GM18511 (cell line): ENCODE data around the gene CLDN9.

ENCODE experiments used
- ATAC-seq: cut with Tn5 transposase; IDR thresholded peaks from one replicate; pipeline ENCODE4 v1.9.1; 2021; ENCODE audit warnings: mild to moderate bottlenecking, moderate library complexity; ENCODE audit not compliant: unreplicated experiment

Gene CLDN9

GRCh38 chr16:3029491-3030221 lies 16.9 kb downstream of the CLDN9 start:
- ATAC-seq: no peak

GRCh38 chr16:3030222-3031212 lies 17.8 kb downstream of the CLDN9 start:
- ATAC-seq: no peak

- no peak for ATAC-seq
Measured at GRCh38 chr16:3032624-3033023, 19.9 kb downstream of the CLDN9 start.

DNA sequence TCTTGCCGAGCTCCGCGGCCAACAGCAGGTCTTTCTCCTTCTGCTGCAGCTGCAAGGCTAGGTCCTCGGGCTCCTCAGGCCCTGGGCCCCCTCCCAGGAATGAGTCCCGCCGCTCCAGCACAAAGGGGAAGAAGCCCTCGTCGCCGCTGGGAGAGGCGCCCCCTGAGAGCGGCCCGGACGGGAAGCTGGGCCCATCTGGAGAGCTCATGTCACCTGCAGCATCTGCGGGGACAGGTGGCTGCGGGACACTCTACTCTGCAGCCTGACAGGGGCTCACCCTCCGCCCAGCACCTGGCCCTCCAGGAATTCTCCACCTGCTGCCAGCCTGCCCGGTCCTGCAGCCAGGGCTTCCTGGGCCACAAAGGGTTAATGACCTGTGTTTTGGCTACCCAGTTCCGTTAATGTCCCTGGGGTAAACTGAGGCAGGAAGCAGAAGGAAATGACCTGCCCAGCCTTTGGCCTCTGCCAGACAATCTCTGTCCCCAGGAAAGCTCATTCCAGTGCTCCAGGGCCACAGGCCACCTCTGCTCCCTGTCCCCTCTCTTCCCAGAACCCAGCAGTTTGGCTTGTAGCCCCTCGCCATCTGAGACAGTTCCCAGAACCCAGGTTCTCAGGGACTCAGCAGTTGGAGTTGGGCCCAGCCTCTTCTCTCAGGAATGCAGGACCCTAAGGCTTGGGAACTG lies 22.7 kb downstream of the CLDN9 start:
- ATAC-seq: no peak

DNA sequence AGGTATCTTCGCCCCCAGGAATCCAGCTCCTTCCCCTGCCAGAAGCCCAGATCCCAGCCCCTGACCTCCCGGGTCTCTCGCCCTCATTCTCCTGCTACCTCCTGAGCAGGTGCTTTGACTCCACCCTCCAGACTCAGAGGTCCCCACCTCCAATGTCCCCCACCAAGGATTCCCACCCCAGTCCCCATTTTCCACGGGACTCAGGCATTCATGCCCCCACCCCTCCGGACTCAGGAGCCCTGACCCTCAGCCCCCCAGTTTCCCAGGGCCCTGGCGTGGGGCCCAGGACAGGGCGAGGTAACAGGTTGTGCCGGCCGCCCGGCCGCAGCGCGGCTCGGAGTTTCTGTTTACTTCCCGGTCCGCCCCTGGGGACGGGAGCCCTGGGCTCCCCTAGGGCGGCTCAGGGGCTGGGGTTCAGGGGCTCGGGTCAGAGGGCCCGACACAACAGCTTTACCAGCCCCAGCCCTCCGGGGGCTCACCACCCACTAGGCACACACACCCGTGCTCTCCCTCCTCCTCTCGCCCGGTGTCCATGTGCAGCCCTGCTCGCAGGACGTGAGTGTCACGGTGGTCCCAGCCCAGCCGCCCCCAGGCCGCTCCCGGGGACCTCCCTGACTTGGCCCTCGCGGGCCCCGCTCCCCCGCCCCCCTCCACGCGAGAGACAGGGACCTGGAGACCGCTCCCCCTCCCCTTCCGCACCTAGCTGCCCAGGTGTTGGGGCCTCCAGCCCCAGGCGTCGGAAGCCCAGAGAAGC lies 23.4 kb downstream of the CLDN9 start:
- no peak for ATAC-seq

- ATAC-seq: no peak
Measured at GRCh38 chr16:3036726-3037315, 24.1 kb downstream of the CLDN9 start, which contains the start of gene BICDL2. Gene BICDL2, minus strand, starts transcription at chr16:3036944. Its CDS starts 1,448 bp downstream, at chr16:3035496.

DNA sequence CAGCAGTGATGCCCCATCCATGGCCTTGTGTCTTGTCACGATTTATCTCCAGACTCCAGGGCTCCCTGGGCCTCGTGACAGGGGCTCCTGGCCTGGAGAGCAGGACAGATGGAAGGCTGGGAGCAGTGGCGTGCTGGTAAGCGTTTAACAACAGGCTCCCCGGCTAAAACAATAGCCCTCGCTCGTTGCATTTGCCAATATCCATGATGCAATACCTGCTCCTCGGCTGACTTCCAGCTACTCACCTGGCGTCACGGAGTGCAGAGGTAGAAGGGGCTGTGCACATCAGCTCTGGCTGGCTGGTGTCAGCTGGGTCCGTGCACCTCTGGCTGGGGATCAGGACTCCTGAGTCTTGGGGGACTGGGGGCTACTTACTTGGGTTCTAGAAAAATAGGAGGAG lies 25.5 kb downstream of the CLDN9 start:
- ATAC-seq: no peak

DNA sequence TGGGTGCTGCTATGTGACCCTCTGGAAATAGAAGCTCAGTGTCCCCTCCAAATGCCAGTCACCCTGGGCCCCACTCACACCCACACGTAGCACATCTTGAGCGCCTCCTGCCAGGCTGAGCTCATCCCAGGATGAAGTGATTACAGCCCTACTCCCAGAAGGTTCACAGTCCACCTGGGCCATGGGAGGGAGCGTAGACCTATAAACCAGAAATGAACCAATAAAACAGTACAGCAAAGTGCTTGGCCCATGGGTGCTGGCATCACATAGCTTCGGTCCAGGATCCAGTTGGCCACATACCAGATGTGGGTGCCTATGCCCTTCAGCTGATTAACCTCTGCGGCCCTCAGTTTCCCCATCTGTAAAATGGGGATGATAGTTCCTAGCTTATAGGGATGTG lies 26.2 kb downstream of the CLDN9 start:
- no peak for ATAC-seq

GRCh38 chr16:3042376-3042775 lies 29.7 kb downstream of the CLDN9 start:
- ATAC-seq: no peak

GRCh38 chr16:3044708-3045107 lies 32.0 kb downstream of the CLDN9 start:
- ATAC-seq: no peak

DNA sequence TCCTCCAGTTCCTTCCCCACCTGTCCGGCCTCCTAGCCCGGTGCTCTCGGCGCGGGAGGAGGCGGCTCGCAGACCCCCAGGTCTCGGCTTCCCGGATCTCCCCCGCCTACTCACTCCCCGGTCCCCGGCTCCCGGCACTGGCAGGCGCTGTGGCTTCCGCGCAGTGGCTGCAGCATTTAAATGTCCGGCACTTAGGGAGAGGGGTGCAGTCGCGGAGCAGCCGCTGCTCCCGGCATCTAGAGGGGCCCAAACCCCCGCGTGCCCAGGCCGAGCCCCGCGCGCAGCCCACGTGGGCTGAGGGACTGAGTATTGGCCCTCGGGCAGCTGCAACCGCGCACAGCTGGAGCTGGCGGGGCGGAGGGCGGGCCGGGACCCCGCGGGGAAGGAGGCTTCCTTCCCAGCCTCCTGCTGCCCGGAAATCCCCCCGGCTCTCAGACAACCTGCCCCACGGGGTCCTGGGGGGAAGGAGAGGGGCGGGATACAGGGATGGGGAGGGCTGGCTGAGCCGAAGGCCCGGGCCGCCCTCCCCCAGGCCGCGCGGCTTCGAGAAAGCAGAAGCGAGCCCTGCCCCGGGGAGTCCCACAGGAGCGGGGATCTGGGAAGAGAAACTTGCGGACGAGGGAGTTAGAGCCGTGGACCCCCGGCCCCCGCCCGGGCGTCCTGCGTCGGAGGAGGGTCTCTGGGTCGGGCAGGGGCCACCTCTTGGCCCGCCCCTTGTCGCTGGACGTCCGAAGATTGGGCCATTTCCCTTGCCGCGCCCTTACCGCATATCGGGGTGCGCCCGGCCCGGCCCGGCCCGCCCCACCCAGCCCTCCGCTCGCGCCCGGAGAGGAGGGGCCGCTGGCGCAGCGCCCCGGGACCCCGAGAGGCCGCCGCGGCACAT lies 33.3 kb downstream of the CLDN9 start, which contains the start of gene MMP25:
MMP25 (plus strand) TSS at position 804 of the 883 bp plus-strand sequence. CDS start 357 bp downstream, outside the sequence.
- no peak for ATAC-seq

DNA sequence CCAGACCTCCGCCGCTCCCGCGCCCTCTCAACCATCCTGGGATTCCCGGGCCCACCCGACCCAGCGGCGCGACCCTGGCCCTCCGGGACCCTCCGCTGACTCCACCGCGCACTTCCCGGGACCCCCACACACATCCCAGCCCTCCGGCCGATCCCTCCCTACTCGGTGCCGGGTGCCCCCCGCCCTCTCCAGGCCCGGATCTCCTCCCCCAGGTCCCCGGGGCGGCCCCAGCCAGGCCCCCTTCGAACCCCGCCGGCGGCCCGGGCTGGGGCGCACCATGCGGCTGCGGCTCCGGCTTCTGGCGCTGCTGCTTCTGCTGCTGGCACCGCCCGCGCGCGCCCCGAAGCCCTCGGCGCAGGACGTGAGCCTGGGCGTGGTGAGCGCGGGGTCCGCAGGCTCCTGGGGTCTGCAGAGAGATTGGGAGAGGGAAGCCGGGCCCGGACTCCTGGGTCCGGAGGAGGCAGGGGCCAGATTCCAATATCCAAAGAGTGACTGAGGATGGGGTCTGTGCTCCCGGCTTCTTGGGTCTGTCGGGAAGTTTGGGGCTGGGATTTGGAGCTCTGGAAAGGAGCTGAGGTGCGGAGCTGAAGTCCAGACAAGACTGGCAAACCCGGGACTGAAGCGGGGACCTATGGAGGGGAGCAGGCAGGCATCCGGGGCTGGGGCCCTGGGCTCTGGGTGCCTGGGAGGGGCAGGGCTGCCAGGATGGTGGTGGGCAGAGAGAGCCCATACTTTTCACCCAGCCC lies 34.1 kb downstream of the CLDN9 start:
- ATAC-seq: no peak

GRCh38 chr16:3047387-3047720 lies 34.6 kb downstream of the CLDN9 start:
- ATAC-seq: no peak

DNA sequence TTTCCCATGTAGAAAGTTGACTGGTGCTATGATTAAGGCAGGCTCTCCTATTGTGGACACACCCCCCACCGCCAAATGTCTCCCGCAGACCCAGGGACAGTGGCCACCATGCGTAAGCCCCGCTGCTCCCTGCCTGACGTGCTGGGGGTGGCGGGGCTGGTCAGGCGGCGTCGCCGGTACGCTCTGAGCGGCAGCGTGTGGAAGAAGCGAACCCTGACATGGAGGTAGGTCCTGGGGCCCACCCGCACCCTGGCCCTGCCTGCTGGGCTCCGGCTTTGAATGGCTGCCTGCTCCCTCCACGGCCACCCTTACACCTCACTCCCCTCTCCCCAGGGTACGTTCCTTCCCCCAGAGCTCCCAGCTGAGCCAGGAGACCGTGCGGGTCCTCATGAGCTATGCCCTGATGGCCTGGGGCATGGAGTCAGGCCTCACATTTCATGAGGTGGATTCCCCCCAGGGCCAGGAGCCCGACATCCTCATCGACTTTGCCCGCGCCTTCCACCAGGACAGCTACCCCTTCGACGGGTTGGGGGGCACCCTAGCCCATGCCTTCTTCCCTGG lies 37.3 kb downstream of the CLDN9 start:
- no peak for ATAC-seq

GRCh38 chr16:3050487-3050886 lies 37.8 kb downstream of the CLDN9 start:
- no peak for ATAC-seq

DNA sequence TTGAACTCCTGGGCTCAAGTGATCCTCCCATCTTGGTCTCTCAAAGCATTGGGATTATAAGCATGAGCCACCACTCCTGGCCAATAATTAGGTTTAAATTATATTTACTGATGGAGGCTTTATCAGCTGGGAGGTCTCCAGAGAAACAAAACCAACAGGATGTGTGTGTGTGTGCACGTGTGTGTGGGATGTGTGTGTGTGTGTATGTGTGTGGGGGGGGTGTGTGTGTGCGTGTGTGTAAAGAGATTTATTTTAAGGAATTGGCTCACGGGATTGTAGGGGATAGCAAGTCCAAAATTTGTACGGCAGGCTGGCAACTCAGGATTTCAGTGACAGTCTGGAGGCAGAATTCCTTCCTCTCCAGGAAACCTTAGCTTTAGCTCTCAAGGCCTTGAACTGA lies 38.3 kb downstream of the CLDN9 start:
- no peak for ATAC-seq

GRCh38 chr16:3051494-3051893 lies 38.8 kb downstream of the CLDN9 start:
- no peak for ATAC-seq
